Central memory CD8-positive, alpha-beta T cell (primary cell): ENCODE measurements around the gene ZNF618.
"Not testable (repeated sequence)": the region's sequence is repeated elsewhere in the genome, so short reads cannot be mapped to it uniquely, and the experiment has no call there.

ENCODE experiments used
- ATAC-seq: fragments of 150-1000 bp; cut with Tn5 transposase; replicated peaks from 2 replicates; pipeline ENCODE4 v1.10.0; 2022; ENCODE audit warnings: mild to moderate bottlenecking, moderate FRiP score, moderate number of reproducible peaks; ENCODE audit not compliant: poor library complexity, severe bottlenecking; ENCODE audit errors: extremely low read depth
- DNase-seq, 2 donors: peaks; one replicate each; pipeline ENCODE4 v3.0.0; 2021; ENCODE audit warnings: low spot score in 2 of 2
- H3K27ac Mint-ChIP-seq: one replicate; pipeline ENCODE4 v1.8.0; 2022; ENCODE audit warnings: low read depth, mild to moderate bottlenecking, moderate library complexity, mixed read lengths
- H3K27me3 Mint-ChIP-seq: one replicate; pipeline ENCODE4 v1.8.0; 2022; ENCODE audit warnings: mixed read lengths
- H3K36me3 Mint-ChIP-seq: one replicate; pipeline ENCODE4 v1.8.0; 2022; ENCODE audit warnings: mild to moderate bottlenecking, moderate library complexity, mixed read lengths; ENCODE audit not compliant: insufficient read depth
- H3K4me1 Mint-ChIP-seq: one replicate; pipeline ENCODE4 v1.8.0; 2022; ENCODE audit warnings: mixed read lengths
- H3K4me3 Mint-ChIP-seq: one replicate; pipeline ENCODE4 v1.8.0; 2022; ENCODE audit warnings: mild to moderate bottlenecking, moderate library complexity, mixed read lengths
- H3K9me3 Mint-ChIP-seq: one replicate; pipeline ENCODE4 v1.8.0; 2022; ENCODE audit warnings: mixed read lengths

Gene ZNF618

DNA sequence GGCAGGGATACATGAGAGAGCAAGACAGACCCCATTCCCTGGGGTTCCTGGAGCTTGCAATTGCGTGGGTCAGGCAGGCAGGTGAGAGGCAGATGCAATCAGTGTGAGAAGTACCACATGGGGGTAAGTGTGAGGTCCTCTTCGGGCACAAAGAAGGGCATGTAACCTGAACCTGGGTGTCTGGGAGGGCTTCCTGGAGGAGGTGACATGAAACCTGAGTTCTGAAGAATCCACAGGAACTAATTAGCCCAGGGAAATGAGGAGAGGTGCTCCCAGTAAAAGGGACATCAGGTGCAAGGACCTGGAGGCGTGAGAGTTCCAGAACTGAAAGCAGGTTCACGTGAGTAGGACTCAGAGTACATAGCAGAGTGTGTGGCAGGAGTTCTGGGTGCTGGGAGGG is 199.5 kb downstream of the ZNF618 start:
- Mint-ChIP-seq H3K36me3 (no peaks in the 10 kb centered on the region), H3K4me3 (no peak overlapping the region), H3K4me1 (no peaks in the 10 kb centered on the region), H3K27ac (no peak overlapping the region), H3K27me3 (peaks cover 28% of the 10 kb centered on the region), H3K9me3 (no peaks in the 10 kb centered on the region)
- DNase-seq (no peak), ATAC-seq (no peak)

DNA sequence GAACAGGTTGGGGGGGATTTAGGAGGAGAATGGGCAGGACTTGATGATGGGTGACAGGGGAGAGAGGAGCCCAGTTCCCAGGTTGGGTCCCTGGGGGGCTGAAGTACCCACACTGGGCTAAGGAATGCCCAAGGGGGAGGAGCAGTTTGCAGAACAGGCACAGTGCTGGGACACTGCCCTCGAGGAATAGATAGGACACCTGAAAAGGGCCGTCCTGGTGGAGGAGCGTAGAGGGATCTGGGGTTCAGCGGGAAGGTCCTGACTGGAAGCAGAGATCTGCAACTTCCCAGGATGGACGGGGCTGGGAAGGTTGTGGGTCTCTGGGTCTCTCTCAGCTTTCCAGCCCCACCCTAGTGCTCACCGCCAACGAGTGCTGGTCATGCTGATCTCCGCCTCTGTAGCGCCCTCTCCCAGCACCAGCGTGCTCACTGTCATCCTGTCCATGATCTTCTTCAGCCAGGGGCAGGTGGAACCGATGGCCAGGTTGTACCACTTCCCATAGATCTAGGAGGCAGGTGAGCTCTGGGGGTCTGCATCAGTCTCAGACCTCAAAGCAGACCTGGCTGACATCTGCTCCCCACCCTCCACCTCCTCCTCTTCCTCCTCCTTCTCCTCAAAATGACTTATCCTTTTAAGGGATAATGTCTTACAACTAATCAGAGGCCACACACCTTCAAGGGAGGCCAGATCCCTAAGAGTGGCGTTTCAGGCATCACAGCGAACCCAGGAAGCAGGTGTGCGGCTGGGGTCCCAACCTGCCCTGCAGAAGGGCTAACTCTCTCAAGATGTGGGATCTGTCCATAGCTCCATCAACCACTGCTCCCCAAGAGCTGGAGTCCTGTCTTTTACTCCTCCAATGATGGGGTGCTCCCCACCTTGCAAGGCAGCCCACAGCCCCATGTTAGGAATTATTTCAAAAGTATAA is 200.4 kb downstream of the ZNF618 start:
- Mint-ChIP-seq H3K4me1 (no peaks in the 10 kb centered on the region), H3K27ac (no peak overlapping the region), H3K27me3 (peaks cover 28% of the 10 kb centered on the region), H3K9me3 (no peaks in the 10 kb centered on the region), H3K36me3 (no peaks in the 10 kb centered on the region), H3K4me3 (no peak overlapping the region)
- ATAC-seq, result no peak
- DNase-seq, result no peak

DNA sequence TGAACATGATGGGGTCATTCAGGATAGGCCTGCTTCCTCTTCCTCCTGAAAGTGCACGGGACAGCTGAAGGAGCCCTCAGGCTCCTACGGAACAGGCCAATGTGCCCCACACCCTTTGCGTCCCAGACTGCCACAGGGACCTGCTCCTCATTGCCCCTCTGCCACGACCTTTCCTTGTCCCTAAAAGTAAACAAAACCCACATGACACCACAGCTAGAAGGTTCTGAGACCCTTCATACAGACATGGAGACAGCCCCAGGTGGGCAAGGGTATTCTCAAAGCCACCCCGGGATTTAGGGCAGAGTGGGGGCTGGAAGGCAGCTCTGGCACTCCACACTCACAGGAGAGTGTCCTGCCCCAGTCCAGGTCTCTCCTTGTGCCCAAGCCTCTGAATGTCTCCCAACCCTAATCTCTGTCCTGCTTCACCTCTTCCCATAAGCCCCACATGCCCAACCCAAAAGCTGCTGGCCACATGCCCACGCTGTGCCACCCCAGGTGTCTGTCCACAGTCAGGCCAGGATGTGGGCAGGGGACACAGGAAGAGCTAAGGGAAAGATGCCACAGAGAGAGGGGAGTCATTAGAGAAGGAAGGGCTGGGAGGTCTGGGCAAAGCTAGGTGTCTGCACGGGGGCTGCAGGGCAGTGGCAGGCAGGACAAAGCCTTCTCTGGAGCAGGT is 201.2 kb downstream of the ZNF618 start:
- Mint-ChIP-seq H3K4me1 (no peaks in the 10 kb centered on the region), H3K9me3 (no peaks in the 10 kb centered on the region), H3K4me3 (no peak overlapping the region), H3K27ac (no peak overlapping the region), H3K36me3 (no peaks in the 10 kb centered on the region), H3K27me3 (peaks cover 28% of the 10 kb centered on the region)
- DNase-seq (no peak), ATAC-seq (no peak)

DNA sequence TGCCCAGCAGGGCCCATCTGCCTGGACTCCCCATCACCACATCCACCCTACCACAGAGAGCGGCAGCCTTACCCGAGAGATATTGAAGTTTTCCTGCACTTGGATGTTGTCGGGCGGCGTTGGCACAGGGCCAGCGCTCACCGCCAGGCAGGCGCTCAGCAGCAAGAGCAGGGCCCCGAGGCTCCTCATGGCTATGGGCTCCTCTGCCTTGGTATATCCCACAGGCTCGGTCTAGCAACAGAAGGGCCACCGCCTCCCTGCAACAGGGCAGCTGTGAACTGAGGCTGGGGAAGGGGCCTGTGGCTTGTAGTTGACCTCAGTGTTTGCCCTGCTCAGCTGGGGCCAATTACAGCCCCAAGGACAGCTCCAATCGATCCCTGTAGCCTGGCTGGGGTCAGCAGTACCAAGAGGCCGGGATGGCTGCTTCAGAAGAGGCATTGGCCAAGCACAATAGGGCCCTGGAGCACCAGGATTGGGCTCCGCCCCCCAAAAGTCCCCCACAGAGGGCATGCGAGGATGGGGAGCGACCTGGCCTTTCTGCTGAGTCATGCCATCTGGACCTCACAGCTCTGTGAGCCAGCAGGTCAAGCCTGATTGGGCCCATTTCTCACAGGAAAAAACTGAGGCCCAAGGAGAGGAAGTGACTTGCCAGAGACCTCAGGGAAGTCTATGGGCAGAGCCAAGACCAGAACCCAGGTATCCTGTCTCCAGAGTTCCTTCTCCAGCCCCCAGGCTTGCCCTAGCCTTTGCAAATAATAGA is 202.1 kb downstream of the ZNF618 start, which contains the start of gene AMBP:
Gene AMBP (minus strand): TSS at position 280 of the 760 bp plus-strand sequence. CDS start 91 bp downstream, at position 189.
- Mint-ChIP-seq H3K4me3 (no peak within 1 kb of the TSS), H3K4me1 (no peaks in the 10 kb centered on the region), H3K9me3 (no peaks in the 10 kb centered on the region), H3K27me3 (peaks cover 28% of the 10 kb centered on the region), H3K27ac (no peak within 1 kb of the TSS), H3K36me3 (no peaks in the 10 kb centered on the region)
- no peak for ATAC-seq
- no peak for DNase-seq

DNA sequence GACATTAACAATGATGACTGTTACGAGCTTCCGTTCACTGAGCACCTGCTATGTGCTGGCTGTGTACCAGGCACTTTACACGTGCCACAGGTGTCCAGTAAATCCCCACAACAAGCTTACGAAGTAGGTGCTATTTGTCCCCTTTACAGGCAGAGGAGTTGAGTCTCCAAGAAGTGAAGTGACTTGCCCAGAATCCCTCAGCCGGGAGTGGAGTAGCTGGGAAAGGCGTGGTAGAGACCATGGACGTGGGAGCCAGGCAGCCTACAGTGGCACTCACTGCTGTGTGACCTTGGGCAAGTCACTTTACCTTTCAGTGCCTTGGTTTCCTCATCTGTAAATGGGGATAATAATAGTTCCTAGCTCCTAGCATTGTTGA is 202.7 kb downstream of the ZNF618 start:
- no peak for DNase-seq
- Mint-ChIP-seq H3K4me1 (no peaks in the 10 kb centered on the region), H3K27me3 (peaks cover 28% of the 10 kb centered on the region), H3K9me3 (no peaks in the 10 kb centered on the region), H3K4me3 (no peak overlapping the region), H3K36me3 (no peaks in the 10 kb centered on the region), H3K27ac (no peak overlapping the region)
- ATAC-seq, result no peak

DNA sequence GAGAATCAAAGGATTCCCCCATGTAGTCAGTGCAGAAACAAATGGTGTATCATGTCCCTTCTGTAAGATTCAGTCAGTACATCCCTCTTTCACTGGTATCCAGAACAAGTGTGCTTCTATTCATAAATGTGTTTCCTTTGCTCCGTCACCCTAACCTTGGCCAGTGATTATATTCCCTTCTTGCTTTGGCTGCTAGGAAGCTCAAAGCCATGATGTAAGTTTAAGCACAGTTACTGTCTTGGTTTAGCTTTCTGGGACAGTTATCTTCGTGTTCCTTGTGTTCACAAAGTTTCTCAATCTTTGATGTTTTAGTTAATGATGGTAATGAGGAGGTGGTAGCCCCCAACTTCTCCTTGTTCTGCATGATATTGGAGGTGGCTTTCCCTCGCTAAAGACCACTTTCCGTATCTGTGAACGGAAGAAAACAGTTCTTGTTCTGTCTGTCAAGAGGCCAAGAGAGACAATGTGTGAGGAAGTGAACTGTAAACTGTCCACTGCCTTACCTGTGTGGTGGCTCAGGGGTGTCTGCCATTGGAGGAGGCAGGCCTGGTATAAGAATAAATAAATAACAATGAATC is 204.2 kb downstream of the ZNF618 start:
- Mint-ChIP-seq H3K36me3 (no peaks in the 10 kb centered on the region), H3K27ac (no peak overlapping the region), H3K4me1 (no peaks in the 10 kb centered on the region), H3K9me3 (no peaks in the 10 kb centered on the region), H3K27me3 (peaks cover 24% of the 10 kb centered on the region), H3K4me3 (no peak overlapping the region)
- ATAC-seq (no peak), DNase-seq (no peak)

DNA sequence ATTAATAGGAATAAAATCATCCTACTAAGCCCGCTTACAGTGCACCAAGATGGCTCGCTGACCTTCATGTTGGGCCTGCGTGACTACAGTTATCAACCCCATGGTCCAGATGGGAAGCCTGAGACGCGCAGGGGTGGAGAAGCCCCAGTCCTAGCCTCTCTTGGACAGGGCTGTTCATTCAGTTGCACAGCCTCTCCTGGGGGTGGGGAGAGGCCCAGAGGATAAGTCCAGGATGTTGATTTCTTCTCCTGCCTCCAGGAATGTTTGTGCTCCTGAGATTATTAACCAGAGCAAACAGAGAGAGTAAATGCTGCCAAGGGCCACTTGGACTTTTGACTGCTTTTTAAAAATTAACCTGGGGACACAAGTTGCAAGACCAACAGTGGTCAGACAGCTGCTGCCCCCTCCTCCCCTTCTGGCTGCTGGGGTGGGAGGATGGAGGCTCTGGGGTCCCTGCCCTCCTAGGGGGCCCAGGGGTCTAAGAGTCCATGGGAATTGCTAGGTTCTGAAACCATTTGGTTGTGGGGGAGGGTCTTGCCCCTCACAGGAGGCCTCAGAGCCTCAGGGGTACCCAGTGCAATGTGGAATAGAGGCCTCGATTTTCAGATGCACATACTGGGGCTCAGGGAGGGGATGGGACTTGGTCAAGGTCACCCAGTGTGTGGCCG is 204.8 kb downstream of the ZNF618 start:
- no peak overlapping the region for H3K27ac Mint-ChIP-seq
- no peak overlapping the region for H3K4me3 Mint-ChIP-seq
- DNase-seq (no peak), ATAC-seq (no peak)
- no peaks in the 10 kb centered on the region for H3K9me3 Mint-ChIP-seq
- H3K27me3 Mint-ChIP-seq, result peaks cover 19% of the 10 kb centered on the region
- H3K4me1 Mint-ChIP-seq, result no peaks in the 10 kb centered on the region
- H3K36me3 Mint-ChIP-seq, result no peaks in the 10 kb centered on the region

DNA sequence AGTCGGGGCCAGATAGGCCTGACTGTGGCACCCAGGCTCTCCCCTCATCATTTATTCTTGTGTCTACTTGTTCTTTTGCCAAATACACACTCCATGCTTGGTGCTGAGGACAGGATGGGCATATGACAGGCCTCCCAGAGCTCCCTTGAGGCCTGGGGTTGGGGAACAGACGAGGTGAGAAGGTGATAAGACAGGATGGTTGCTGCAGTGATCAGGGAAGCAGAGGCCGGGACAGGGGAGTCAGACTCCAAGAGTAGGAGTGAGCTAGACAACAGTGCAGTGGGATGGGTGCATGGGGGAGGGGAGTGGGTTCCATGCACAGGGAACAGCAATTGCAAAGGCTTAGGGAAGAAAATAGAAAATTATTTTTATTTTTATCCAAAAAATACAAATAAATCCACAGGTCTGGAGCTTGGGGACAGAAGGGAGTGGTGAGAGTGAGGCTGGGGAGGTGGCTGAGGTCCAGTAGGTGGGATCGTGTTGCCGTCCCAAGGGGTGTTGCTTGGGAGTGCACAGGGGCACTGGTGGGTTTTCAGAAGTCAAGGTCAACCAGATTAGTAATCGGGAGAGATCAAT is 205.4 kb downstream of the ZNF618 start:
- no peak for ATAC-seq

DNA sequence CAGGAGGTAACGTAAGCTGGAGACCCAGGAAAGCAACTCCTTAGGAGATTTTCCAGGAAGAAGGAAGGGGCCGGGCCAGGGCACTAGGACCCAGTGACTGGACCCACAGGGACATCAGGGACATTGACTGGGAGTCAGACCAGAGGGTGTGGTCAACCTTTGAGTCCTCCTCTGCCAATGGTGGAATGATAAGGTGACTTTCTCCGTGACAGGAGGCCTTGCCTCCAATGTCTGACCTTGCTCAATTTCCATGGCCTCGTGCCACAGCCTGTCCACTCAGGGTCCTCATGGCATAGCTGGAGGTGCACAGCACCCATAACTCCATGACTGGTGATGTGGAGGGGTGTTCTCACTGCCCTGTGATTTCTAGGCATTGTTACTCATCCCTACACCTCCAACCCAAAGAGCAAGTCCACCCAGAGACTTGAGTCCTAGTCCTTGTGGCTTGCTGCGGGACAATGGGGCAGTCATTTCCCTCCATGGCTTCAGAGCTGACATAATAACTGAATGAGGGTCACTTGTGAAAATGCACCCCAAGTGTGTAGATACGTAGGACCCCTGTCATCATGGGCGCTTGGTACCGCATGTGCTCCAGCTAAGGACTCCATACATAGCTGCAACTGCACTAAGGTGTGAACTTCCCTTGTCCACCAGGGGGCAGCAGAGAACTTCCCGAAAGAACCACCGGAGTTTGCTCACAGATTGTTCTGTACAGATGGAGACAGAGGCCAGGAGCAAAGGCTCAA is 206.1 kb downstream of the ZNF618 start:
- peaks cover 19% of the 10 kb centered on the region for H3K27me3 Mint-ChIP-seq
- no peaks in the 10 kb centered on the region for H3K9me3 Mint-ChIP-seq
- H3K4me1 Mint-ChIP-seq, result no peaks in the 10 kb centered on the region
- H3K4me3 Mint-ChIP-seq, result no peak overlapping the region
- no peaks in the 10 kb centered on the region for H3K36me3 Mint-ChIP-seq
- H3K27ac Mint-ChIP-seq, result no peak overlapping the region
- peak; percentile 58 to 70 for DNase-seq
- ATAC-seq, result peak; percentile 60

More for the DNA sequence above, 205.4 kb downstream of the ZNF618 start:
- Mint-ChIP-seq H3K4me3 (no peak overlapping the region), H3K4me1 (no peaks in the 10 kb centered on the region), H3K9me3 (no peaks in the 10 kb centered on the region), H3K36me3 (no peaks in the 10 kb centered on the region), H3K27me3 (peaks cover 19% of the 10 kb centered on the region), H3K27ac (no peak overlapping the region)
- DNase-seq, result no peak

DNA sequence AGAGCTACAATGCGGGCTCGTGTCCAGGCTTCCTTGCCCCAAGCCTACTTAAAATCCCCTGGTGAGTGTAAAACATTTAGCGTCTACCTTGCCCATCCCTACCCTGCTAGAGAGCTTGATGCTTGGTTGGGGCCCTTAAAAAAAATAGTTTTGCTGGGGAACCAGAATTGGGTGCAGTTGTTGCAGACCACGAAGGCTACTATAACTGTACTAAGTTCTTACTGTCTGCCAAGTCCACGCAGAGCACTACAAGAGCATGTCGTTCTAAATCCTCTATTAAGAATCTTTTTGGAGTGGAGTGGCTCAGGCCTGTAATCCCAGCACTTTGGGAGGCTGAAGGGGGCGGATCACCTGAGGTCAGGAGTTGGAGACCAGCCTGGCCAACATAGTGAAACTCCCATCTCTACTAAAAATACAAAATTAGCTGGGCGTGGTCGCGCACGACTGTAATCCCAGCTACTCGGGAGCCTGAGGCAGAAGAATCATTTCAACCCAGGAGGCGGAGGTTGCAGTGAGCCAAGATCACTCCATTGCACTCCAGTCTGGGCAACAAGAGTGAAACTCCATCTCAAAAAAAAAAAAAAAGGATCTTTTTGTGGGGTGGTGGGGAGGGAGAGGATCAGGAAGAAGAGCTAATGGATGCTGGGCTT is 206.8 kb downstream of the ZNF618 start:
- not testable (repeated sequence) for H3K27ac Mint-ChIP-seq, ATAC-seq, H3K36me3 Mint-ChIP-seq, H3K4me1 Mint-ChIP-seq, DNase-seq, H3K4me3 Mint-ChIP-seq, H3K9me3 Mint-ChIP-seq
- peaks cover 18% of the 10 kb centered on the region for H3K27me3 Mint-ChIP-seq

DNA sequence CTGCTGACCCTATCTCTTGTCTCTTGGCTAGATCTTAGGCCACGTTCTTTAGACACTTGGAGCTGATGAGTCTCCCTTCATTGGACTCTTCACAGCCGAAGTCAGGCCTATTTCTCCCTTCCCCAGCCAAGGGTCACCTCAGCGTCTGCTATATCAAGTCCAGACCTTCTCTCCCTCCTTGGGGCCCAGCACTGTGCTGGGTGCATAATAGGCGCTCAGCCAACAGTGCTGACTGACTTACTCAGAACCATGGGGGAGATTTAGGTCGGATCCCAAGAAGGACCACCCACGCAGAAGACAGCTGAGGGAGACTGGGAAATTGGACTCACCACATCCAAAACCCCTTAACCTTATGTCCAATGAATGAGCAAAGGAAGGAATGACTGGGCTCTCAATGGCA is 207.6 kb downstream of the ZNF618 start:
- ATAC-seq (no peak), DNase-seq (no peak)
- no peak overlapping the region for H3K27ac Mint-ChIP-seq
- no peaks in the 10 kb centered on the region for H3K36me3 Mint-ChIP-seq
- no peaks in the 10 kb centered on the region for H3K4me1 Mint-ChIP-seq
- no peaks in the 10 kb centered on the region for H3K9me3 Mint-ChIP-seq
- H3K4me3 Mint-ChIP-seq, result no peak overlapping the region
- peaks cover 18% of the 10 kb centered on the region for H3K27me3 Mint-ChIP-seq
